GM21576 (cell line): ENCODE measurements around the gene PLEKHG4.
A peak's percentile ranks its signal among the peaks of the same experiment; 100 is the strongest.

Experiments
- ATAC-seq: cut with Tn5 transposase; IDR thresholded peaks from one replicate; pipeline ENCODE4 v1.9.1; 2021; ENCODE audit warnings: mild to moderate bottlenecking, moderate library complexity; ENCODE audit not compliant: unreplicated experiment

The PLEKHG4 gene

GRCh38 chr16:67286441-67287235 is 7.3 kb downstream of the PLEKHG4 start:
- no peak for ATAC-seq

- ATAC-seq: no peak
Observed at GRCh38 chr16:67287960-67288359, 8.6 kb downstream of the PLEKHG4 start.

- no peak for ATAC-seq
Observed at GRCh38 chr16:67291461-67291860, 12.1 kb downstream of the PLEKHG4 start.

GRCh38 chr16:67294171-67294757 is 14.9 kb downstream of the PLEKHG4 start:
- ATAC-seq: no peak

GRCh38 chr16:67294938-67295361 is 15.6 kb downstream of the PLEKHG4 start:
- no peak for ATAC-seq

GRCh38 chr16:67296420-67296819 is 17.1 kb downstream of the PLEKHG4 start:
- ATAC-seq: no peak

GRCh38 chr16:67298277-67298676 is 18.9 kb downstream of the PLEKHG4 start:
- ATAC-seq: no peak

- ATAC-seq: no peak
Observed at GRCh38 chr16:67299269-67299668, 19.9 kb downstream of the PLEKHG4 start.

GRCh38 chr16:67301080-67301782 is 21.9 kb downstream of the PLEKHG4 start:
- no peak for ATAC-seq

GRCh38 chr16:67302076-67302475 is 22.7 kb downstream of the PLEKHG4 start:
- no peak for ATAC-seq

- no peak for ATAC-seq
Observed at GRCh38 chr16:67302970-67303369, 23.6 kb downstream of the PLEKHG4 start.

- ATAC-seq: no peak
Observed at GRCh38 chr16:67304020-67304419, 24.7 kb downstream of the PLEKHG4 start.

GRCh38 chr16:67305216-67306071 is 26.1 kb downstream of the PLEKHG4 start:
- no peak for ATAC-seq

GRCh38 chr16:67310561-67310960 is 31.2 kb downstream of the PLEKHG4 start:
- ATAC-seq: no peak

- ATAC-seq: peak; percentile 73
Observed at GRCh38 chr16:67311607-67312488, 32.5 kb downstream of the PLEKHG4 start.

- no peak for ATAC-seq
Observed at GRCh38 chr16:67312719-67313118, 33.4 kb downstream of the PLEKHG4 start.

GRCh38 chr16:67317853-67318252 is 38.5 kb downstream of the PLEKHG4 start:
- ATAC-seq: no peak

GRCh38 chr16:67326115-67326471 is 46.8 kb downstream of the PLEKHG4 start:
- ATAC-seq: no peak

- no peak for ATAC-seq
Observed at GRCh38 chr16:67326472-67327309, 47.4 kb downstream of the PLEKHG4 start, which contains the start of the genes KCTD19 and LRRC36. KCTD19 (minus strand) TSS chr16:67326741; CDS start chr16:67326707, 34 bp downstream. LRRC36 (plus strand) TSS chr16:67326815; CDS start chr16:67326863, 48 bp downstream.
